OCI-LY1 (cell line): ENCODE results near the gene CDKN2B-AS1.

Experiments
- H2AFZ ChIP-seq: fragments of 200-600 bp; sonication (generic), shearing (Covaris generic); 2 replicates; pipeline ENCODE4 v1.6.0; 2014; ENCODE audit warnings: antibody characterized with exemption, mild to moderate bottlenecking, low read length
- H3F3A ChIP-seq: fragments of 200-600 bp; sonication (generic), shearing (Covaris generic); 2 replicates; pipeline ENCODE4 v1.6.0; 2014; ENCODE audit warnings: mild to moderate bottlenecking, antibody characterized with exemption, low read length, moderate library complexity; ENCODE audit not compliant: insufficient read depth
- H3K27ac ChIP-seq: fragments of 200-600 bp; sonication (generic); 2 replicates; pipeline ENCODE4 v1.5.1; 2014; ENCODE audit warnings: low read length, mixed run types, mild to moderate bottlenecking, low read depth; ENCODE audit not compliant: poor library complexity, severe bottlenecking
- H3K27me3 ChIP-seq: fragments of 200-600 bp; sonication (generic); 2 replicates; pipeline ENCODE4 v1.6.0; 2014; ENCODE audit warnings: antibody characterized with exemption, mild to moderate bottlenecking, low read length, moderate library complexity; ENCODE audit not compliant: insufficient read depth
- H3K36me3 ChIP-seq: fragments of 200-600 bp; sonication (generic); 2 replicates; pipeline ENCODE4 v1.6.1; 2014; ENCODE audit warnings: mild to moderate bottlenecking, antibody characterized with exemption, low read length, moderate library complexity, mixed read lengths; ENCODE audit not compliant: insufficient read depth
- H3K4me1 ChIP-seq: fragments of 200-600 bp; sonication (generic); 2 replicates; pipeline ENCODE4 v1.5.1; 2014; ENCODE audit warnings: mild to moderate bottlenecking, low read length, moderate library complexity; ENCODE audit not compliant: insufficient read depth, severe bottlenecking
- H3K4me2 ChIP-seq: fragments of 200-600 bp; sonication (generic), shearing (Covaris generic); 2 replicates; pipeline ENCODE4 v1.6.1; 2014; ENCODE audit warnings: low read length
- H3K4me3 ChIP-seq: fragments of 200-600 bp; sonication (generic); 2 replicates; pipeline ENCODE4 v1.5.1; 2014; ENCODE audit warnings: low read length, low read depth, mild to moderate bottlenecking, mixed read lengths; ENCODE audit not compliant: poor library complexity, severe bottlenecking
- H3K79me2 ChIP-seq: fragments of 200-600 bp; shearing (Covaris generic); 2 replicates; pipeline ENCODE4 v1.6.1; 2016; ENCODE audit warnings: mixed run types, low read length, mixed read lengths; ENCODE audit not compliant: insufficient read depth
- H3K9ac ChIP-seq: fragments of 200-600 bp; sonication (generic), shearing (Covaris generic); 2 replicates; pipeline ENCODE4 v1.6.1; 2014; ENCODE audit warnings: mild to moderate bottlenecking, low read length, mixed read lengths
- H3K9me2 ChIP-seq: fragments of 200-600 bp; sonication (generic), shearing (Covaris generic); 2 replicates; pipeline ENCODE4 v1.6.1; 2014; ENCODE audit warnings: low read depth, mild to moderate bottlenecking, low read length, mixed read lengths
- H3K9me3 ChIP-seq: fragments of 200-600 bp; shearing (Covaris generic); 2 replicates; pipeline ENCODE4 v1.6.1; 2014; ENCODE audit warnings: low read length, mixed read lengths
- H4K20me1 ChIP-seq: fragments of 200-600 bp; sonication (generic), shearing (Covaris generic); 2 replicates; pipeline ENCODE4 v1.6.0; 2016; ENCODE audit warnings: mild to moderate bottlenecking, low read length; ENCODE audit not compliant: insufficient read depth
- CTCF ChIP-seq: fragments of 200-600 bp; sonication (generic), shearing (Covaris generic); IDR thresholded peaks from 2 replicates; pipeline ENCODE4 v1.5.1; 2017; ENCODE audit warnings: mild to moderate bottlenecking, antibody characterized with exemption, low read length, moderate library complexity, mixed read lengths
- EZH2 ChIP-seq: fragments of 200-600 bp; sonication (generic), shearing (Covaris generic); IDR thresholded peaks from 2 replicates; pipeline ENCODE4 v1.8.0; 2017; ENCODE audit warnings: borderline replicate concordance, mixed run types, mild to moderate bottlenecking, antibody characterized with exemption, low read length, moderate library complexity, mixed read lengths

CDKN2B-AS1 gene

DNA sequence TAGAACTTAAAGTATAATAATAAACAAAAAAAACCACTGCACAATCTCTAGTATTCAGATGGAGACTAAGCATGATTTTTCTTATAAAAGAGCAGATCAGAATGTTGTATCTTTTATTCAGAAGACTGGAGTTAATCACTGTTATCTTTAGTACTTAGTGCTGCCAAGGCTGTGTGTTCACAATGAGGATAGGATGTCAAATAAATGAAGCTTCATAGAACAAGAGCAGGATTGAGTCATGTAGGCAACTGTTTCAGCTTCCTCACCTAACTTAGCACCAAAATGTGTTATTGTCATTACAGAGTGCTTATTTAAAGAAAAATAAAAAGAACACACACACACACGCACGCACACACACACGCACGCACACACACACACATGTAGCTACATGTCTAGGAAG is 72.6 kb downstream of the CDKN2B-AS1 start:
- TF ChIP-seq CTCF, result no peak
- no peak for TF ChIP-seq EZH2
- Histone ChIP-seq H3K36me3 (no peaks in the 10 kb centered on the region), H3K4me1 (no peaks in the 10 kb centered on the region), H3F3A (no peaks in the 10 kb centered on the region), H3K9me3 (no peaks in the 10 kb centered on the region), H3K4me2 (no peak overlapping the region), H2AFZ (no peak overlapping the region), H3K9ac (no peak overlapping the region), H3K79me2 (no peaks in the 10 kb centered on the region), H3K9me2 (no peaks in the 10 kb centered on the region), H3K4me3 (no peak overlapping the region), H4K20me1 (no peaks in the 10 kb centered on the region), H3K27ac (no peak overlapping the region), H3K27me3 (no peaks in the 10 kb centered on the region)

DNA sequence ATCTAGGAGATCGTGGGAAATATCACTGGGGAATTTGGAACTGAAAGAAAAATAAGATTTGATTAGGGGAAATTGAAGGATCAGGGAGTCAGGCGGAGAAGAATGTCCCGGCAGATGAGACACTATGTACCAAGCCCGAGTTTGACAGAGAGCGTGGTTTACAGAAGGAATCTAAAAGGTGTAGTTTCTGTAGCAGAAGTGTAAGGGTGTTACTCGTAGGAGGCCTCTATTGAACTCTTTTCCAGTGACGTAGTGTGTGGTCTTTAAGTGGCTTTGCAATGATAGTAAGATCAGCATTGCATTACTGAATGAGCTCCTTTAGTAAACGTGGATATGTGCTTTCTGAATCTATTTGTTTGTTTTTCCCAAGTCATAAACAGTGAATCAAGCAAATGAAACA is 73.8 kb downstream of the CDKN2B-AS1 start:
- H3F3A ChIP-seq, result no peaks in the 10 kb centered on the region
- no peaks in the 10 kb centered on the region for H3K9me2 ChIP-seq
- no peak overlapping the region for H2AFZ ChIP-seq
- H3K79me2 ChIP-seq, result no peaks in the 10 kb centered on the region
- no peaks in the 10 kb centered on the region for H4K20me1 ChIP-seq
- no peaks in the 10 kb centered on the region for H3K36me3 ChIP-seq
- no peaks in the 10 kb centered on the region for H3K4me1 ChIP-seq
- no peak overlapping the region for H3K9ac ChIP-seq
- no peak overlapping the region for H3K4me2 ChIP-seq
- no peak overlapping the region for H3K27ac ChIP-seq
- TF ChIP-seq CTCF (no peak), EZH2 (no peak)
- H3K4me3 ChIP-seq, result no peak overlapping the region
- no peaks in the 10 kb centered on the region for H3K9me3 ChIP-seq
- no peaks in the 10 kb centered on the region for H3K27me3 ChIP-seq

- Histone ChIP-seq H3K27ac (no peak overlapping the region), H2AFZ (no peak overlapping the region), H3K36me3 (no peaks in the 10 kb centered on the region), H3K9me3 (no peaks in the 10 kb centered on the region), H3K4me3 (no peak overlapping the region), H3K4me2 (no peak overlapping the region), H4K20me1 (no peaks in the 10 kb centered on the region), H3K79me2 (no peaks in the 10 kb centered on the region), H3K9ac (no peak overlapping the region), H3K27me3 (no peaks in the 10 kb centered on the region), H3K9me2 (no peaks in the 10 kb centered on the region), H3K4me1 (no peaks in the 10 kb centered on the region), H3F3A (no peaks in the 10 kb centered on the region)
- no peak for TF ChIP-seq CTCF
- TF ChIP-seq EZH2, result no peak
Measured at GRCh38 chr9:22073349-22073748, 78.8 kb downstream of the CDKN2B-AS1 start.
